ENCODE results near the gene PAX2.

PAX2 gene

GRCh38 chr10:100817268-100817839 lies 72.0 kb downstream of the PAX2 start:
- peak; percentile 69 for DNase-seq (ENCODE audit: low spot score)

- DNase-seq (ENCODE audit: low spot score), result no peak
These were observed 74.0 kb downstream of the PAX2 start for GRCh38 chr10:100819424-100819823.

- DNase-seq (ENCODE audit: low spot score), result no peak
These were observed 77.8 kb downstream of the PAX2 start for GRCh38 chr10:100823194-100823593.

GRCh38 chr10:100824886-100825285 lies 79.5 kb downstream of the PAX2 start:
- no peak for DNase-seq (ENCODE audit: low spot score)

- DNase-seq (ENCODE audit: low spot score), result no peak
These were observed 80.0 kb downstream of the PAX2 start for GRCh38 chr10:100825325-100825875.

- no peak for DNase-seq (ENCODE audit: low spot score)
These were observed 80.8 kb downstream of the PAX2 start for GRCh38 chr10:100826031-100826651.

- no peak for DNase-seq (ENCODE audit: low spot score)
These were observed 81.2 kb downstream of the PAX2 start for GRCh38 chr10:100826661-100826982.

GRCh38 chr10:100826983-100827818 lies 81.8 kb downstream of the PAX2 start:
- peak; percentile 77 for DNase-seq (ENCODE audit: low spot score)

- peak; percentile 79 for DNase-seq (ENCODE audit: low spot score)
These were observed 82.7 kb downstream of the PAX2 start for GRCh38 chr10:100827819-100828737.

- peak; percentile 69 for DNase-seq (ENCODE audit: low spot score)
These were observed 83.3 kb downstream of the PAX2 start for GRCh38 chr10:100828738-100829096.

- peak; percentile 66 for DNase-seq (ENCODE audit: low spot score)
These were observed 83.9 kb downstream of the PAX2 start for GRCh38 chr10:100829097-100829870.

GRCh38 chr10:100829933-100830727 lies 84.7 kb downstream of the PAX2 start:
- DNase-seq (ENCODE audit: low spot score), result no peak

GRCh38 chr10:100830728-100831111 lies 85.3 kb downstream of the PAX2 start:
- DNase-seq (ENCODE audit: low spot score), result no peak

GRCh38 chr10:100831742-100832141 lies 86.4 kb downstream of the PAX2 start:
- DNase-seq (ENCODE audit: low spot score), result no peak

GRCh38 chr10:100835810-100836209 lies 90.4 kb downstream of the PAX2 start:
- no peak for DNase-seq (ENCODE audit: low spot score)

GRCh38 chr10:100836891-100837290 lies 91.5 kb downstream of the PAX2 start:
- DNase-seq (ENCODE audit: low spot score), result no peak

- no peak for DNase-seq (ENCODE audit: low spot score)
These were observed 91.9 kb downstream of the PAX2 start for GRCh38 chr10:100837300-100837699.

GRCh38 chr10:100838986-100839385 lies 93.6 kb downstream of the PAX2 start:
- DNase-seq (ENCODE audit: low spot score), result no peak

- DNase-seq (ENCODE audit: low spot score), result no peak
These were observed 96.1 kb downstream of the PAX2 start for GRCh38 chr10:100841528-100841927.

- DNase-seq (ENCODE audit: low spot score), result no peak
These were observed 102.1 kb downstream of the PAX2 start for GRCh38 chr10:100847440-100847839.

Measured in HuH-7 (cell line).